ENCODE results near the gene VPS9D1. TPM values are rescaled to one million over a fixed set of nuclear protein-coding genes. Genes with fewer than 3 reads are reported as not detected.

VPS9D1 gene
- total and polyA plus RNA-seq, 10 of the 15 experiments (the other 5 are each of a cell fraction or from before 2014, with no cell fraction given), result 0.65 to 4.2 (median 1.1) TPM

GRCh38 chr16:89732142-89732917 is 11.6 kb upstream of the VPS9D1 start:
- peaks cover 21 to 23% of the 10 kb centered on the region in 2 experiments for H3K36me3 ChIP-seq (ENCODE audit: control insufficient read depth in 2 of 2, insufficient read depth in 2 of 2, low read length in 1 of 2)
- H2AFZ ChIP-seq (ENCODE audit: control insufficient read depth, low read depth, low read length), result no peak overlapping the region
- FAIRE-seq, result no peak
- H3K4me2 ChIP-seq (ENCODE audit: control insufficient read depth, insufficient read depth), result no peak overlapping the region
- ChIA-PET POLR2A (no interaction called here), SMC1A (ENCODE audit: uncharacterized antibody, unreplicated experiment) (interaction anchor here (0.8 kb wide), 1 partner anchor 29 kb away, joined by 3 read pairs; no protein-coding TSS in a partner anchor), RAD21 (ENCODE audit: unreplicated experiment) (no interaction called here), CTCF (interaction anchor here (1.5 kb wide), 1 partner anchor 8 kb away, joined by 3 read pairs; no protein-coding TSS in a partner anchor)
- H3K9ac ChIP-seq (ENCODE audit: control insufficient read depth, insufficient read depth, low read length), result no peak overlapping the region
- no peaks in the 10 kb centered on the region; the same call in 2 of the 3 replicates for H3K9me3 ChIP-seq (replicated peaks; ENCODE audit: control insufficient read depth, insufficient read depth, low read length)
- TF ChIP-seq POLR2A (IDR thresholded peaks at IDR 0.05; ENCODE audit: low read depth, low read length) (peak; percentile 65), GABPA (IDR thresholded peaks at IDR 0.05; ENCODE audit: low read depth) (no peak), BCL3 (IDR thresholded peaks at IDR 0.05; ENCODE audit: borderline replicate concordance, insufficient read depth, low read depth, low read length, poor library complexity, severe bottlenecking) (peak; percentile 19)
- no peak for DNase-seq (ENCODE audit: low read depth, low spot score)
- no TSS peak for BruUV-seq (replicated peaks)
- no peak for ATAC-seq
- no peak overlapping the region for H3K27ac ChIP-seq (ENCODE audit: control insufficient read depth, insufficient read depth)
- H3K79me2 ChIP-seq (ENCODE audit: control insufficient read depth, insufficient read depth, low read length), result no peaks in the 10 kb centered on the region
- 87% methylated on average over 16 of the region's 24 CpGs for WGBS (ENCODE audit: insufficient coverage, insufficient replicate concordance, low lambda C conversion rate, missing lambda C conversion rate)
- peaks cover 3% of the 10 kb centered on the region; the same call in 1 of the 2 replicates for H3K4me1 ChIP-seq (ENCODE audit: control insufficient read depth, insufficient read depth, low read length)
- intact Hi-C loops (cut with micrococcal nuclease; ENCODE audit: unreplicated experiment), result no loop called here
- no peaks in the 10 kb centered on the region for H4K20me1 ChIP-seq (ENCODE audit: control insufficient read depth, insufficient read depth)
- in situ Hi-C loops (cut with MboI), result no loop called here
- no peaks in the 10 kb centered on the region for H3K27me3 ChIP-seq (replicated peaks in 1 of 2; ENCODE audit: control insufficient read depth in 2 of 2, insufficient read depth in 2 of 2, low read length in 1 of 2)
- no peak overlapping the region for H3K4me3 ChIP-seq

- in situ Hi-C loops (cut with MboI) (no loop called here), intact Hi-C loops (cut with micrococcal nuclease; ENCODE audit: unreplicated experiment) (no loop called here)
- SMC1A ChIA-PET (ENCODE audit: uncharacterized antibody, unreplicated experiment), result no interaction called here
- Histone ChIP-seq H3K4me1 (ENCODE audit: control insufficient read depth, insufficient read depth, low read length) (no peaks in the 10 kb centered on the region), H3K27me3 (replicated peaks in 1 of 2; ENCODE audit: control insufficient read depth in 2 of 2, insufficient read depth in 2 of 2, low read length in 1 of 2) (no peaks in the 10 kb centered on the region), H3K9me3 (replicated peaks; ENCODE audit: control insufficient read depth, insufficient read depth, low read length) (no peaks in the 10 kb centered on the region; the same call in 2 of the 3 replicates), H4K20me1 (ENCODE audit: control insufficient read depth, insufficient read depth) (no peaks in the 10 kb centered on the region), H3K4me3 (no peak overlapping the region), H3K27ac (ENCODE audit: control insufficient read depth, insufficient read depth) (no peak overlapping the region), H3K4me2 (ENCODE audit: control insufficient read depth, insufficient read depth) (no peak overlapping the region), H3K79me2 (ENCODE audit: control insufficient read depth, insufficient read depth, low read length) (no peaks in the 10 kb centered on the region), H3K9ac (ENCODE audit: control insufficient read depth, insufficient read depth, low read length) (no peak overlapping the region), H3K36me3 (ENCODE audit: control insufficient read depth in 2 of 2, insufficient read depth in 2 of 2, low read length in 1 of 2) (peaks cover 19 to 21% of the 10 kb centered on the region in 2 experiments), H2AFZ (ENCODE audit: control insufficient read depth, low read depth, low read length) (no peak overlapping the region)
- CTCF ChIA-PET, result no interaction called here
- 79% methylated on average over 22 of the region's 22 CpGs for WGBS (ENCODE audit: insufficient coverage, insufficient replicate concordance, low lambda C conversion rate, missing lambda C conversion rate)
- DNase-seq (ENCODE audit: low read depth, low spot score) (no peak), ATAC-seq (no peak), FAIRE-seq (no peak)
- RAD21 ChIA-PET (ENCODE audit: unreplicated experiment), result no interaction called here
- POLR2A ChIA-PET, result no interaction called here
- BruUV-seq (replicated peaks), result no TSS peak
- TF ChIP-seq ATF7 (IDR thresholded peaks at IDR 0.05; ENCODE audit: low read depth) (no peak), USF1 (IDR thresholded peaks at IDR 0.05; ENCODE audit: borderline replicate concordance, extremely low read length, insufficient read depth, low read depth, low read length) (no peak), ZNF622 (IDR thresholded peaks at IDR 0.05) (no peak), ZBTB11 (CRISPR knock-in tag; IDR thresholded peaks at IDR 0.05) (no peak)
These were observed 10.0 kb upstream of the VPS9D1 start for GRCh38 chr16:89730610-89731234.

Measured in GM12878 (cell line).